GM13976 (cell line): Measurements from ENCODE around the gene CHDH.

Experiments
- DNase-seq: peaks from one replicate; pipeline ENCODE4 v3.0.0; 2012; ENCODE audit warnings: low spot score
- in situ Hi-C: fragments of 300-500 bp; cut with MboI; formaldehyde crosslinking; loops from one replicate; pipeline ENCODE4 v1.12.0; 2022; ENCODE audit warnings: low sequenced_read_pairs, mixed read lengths, inconsistent platforms; ENCODE audit not compliant: unreplicated experiment
- TF ChIP-seq, protein P1 (sequence below): IDR thresholded peaks from 2 replicates; pipeline ENCODE4 v1.5.1; 2012; ENCODE audit warnings: borderline replicate concordance, mild to moderate bottlenecking; ENCODE audit not compliant: insufficient read depth; ENCODE audit errors: extremely low read depth, missing control alignments, control extremely low read depth

CHDH gene

GRCh38 chr3:53792866-53793265 is 53.4 kb downstream of the CHDH start:
- TF ChIP-seq, protein P1, sequence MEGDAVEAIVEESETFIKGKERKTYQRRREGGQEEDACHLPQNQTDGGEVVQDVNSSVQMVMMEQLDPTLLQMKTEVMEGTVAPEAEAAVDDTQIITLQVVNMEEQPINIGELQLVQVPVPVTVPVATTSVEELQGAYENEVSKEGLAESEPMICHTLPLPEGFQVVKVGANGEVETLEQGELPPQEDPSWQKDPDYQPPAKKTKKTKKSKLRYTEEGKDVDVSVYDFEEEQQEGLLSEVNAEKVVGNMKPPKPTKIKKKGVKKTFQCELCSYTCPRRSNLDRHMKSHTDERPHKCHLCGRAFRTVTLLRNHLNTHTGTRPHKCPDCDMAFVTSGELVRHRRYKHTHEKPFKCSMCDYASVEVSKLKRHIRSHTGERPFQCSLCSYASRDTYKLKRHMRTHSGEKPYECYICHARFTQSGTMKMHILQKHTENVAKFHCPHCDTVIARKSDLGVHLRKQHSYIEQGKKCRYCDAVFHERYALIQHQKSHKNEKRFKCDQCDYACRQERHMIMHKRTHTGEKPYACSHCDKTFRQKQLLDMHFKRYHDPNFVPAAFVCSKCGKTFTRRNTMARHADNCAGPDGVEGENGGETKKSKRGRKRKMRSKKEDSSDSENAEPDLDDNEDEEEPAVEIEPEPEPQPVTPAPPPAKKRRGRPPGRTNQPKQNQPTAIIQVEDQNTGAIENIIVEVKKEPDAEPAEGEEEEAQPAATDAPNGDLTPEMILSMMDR = no peak
- no peak for DNase-seq
- in situ Hi-C loops = no loop called here

- in situ Hi-C loops = no loop called here
- TF ChIP-seq, protein P1 = no peak
- DNase-seq = no peak
Observed at GRCh38 chr3:53791317-53791716, 54.9 kb downstream of the CHDH start.

- in situ Hi-C loops = no loop called here
- no peak for DNase-seq
- TF ChIP-seq, protein P1 = no peak
Observed at GRCh38 chr3:53790470-53790869, 55.7 kb downstream of the CHDH start.

DNA sequence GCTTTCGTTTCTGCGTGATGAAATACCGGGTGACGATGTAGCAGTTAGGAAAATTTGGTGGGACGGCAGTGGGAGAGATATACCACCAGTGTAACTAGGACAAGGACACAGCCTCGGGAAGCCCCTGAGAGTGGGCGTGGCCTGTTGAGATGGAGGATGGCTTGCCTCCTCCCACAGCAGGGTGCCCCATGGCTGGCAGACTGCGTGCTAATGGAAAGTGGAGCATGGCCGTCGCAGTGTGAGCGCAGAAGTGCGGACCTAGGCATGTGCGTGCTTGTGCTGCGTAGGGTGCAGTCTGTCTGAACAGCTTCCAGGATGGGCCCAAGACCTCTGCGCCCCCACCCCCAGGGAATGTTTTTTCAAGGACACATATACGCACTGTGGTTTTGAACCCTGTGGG is 56.8 kb downstream of the CHDH start:
- in situ Hi-C loops = no loop called here
- TF ChIP-seq, protein P1 = no peak
- no peak for DNase-seq

GRCh38 chr3:53788038-53788437 is 58.2 kb downstream of the CHDH start:
- TF ChIP-seq, protein P1 = no peak
- in situ Hi-C loops = no loop called here

DNA sequence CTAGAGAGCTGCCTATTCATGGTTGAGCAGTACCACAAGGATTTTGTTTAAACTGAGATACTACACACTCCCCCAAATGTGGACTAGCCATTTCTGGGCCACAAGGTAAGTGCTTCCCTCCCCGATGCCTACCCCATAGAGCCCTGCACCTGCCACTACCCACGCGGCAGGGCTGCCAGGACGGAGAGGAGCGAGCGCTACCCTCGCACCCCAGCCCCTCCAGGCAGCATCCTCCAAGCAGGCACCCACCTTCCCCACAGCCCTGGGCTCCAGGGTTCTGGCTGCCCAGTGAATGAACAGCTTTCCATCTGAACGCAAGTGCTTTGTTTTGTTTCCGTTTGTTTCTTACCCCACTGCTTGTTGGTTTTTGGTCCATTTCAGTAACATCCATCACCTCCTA is 59.2 kb downstream of the CHDH start:
- TF ChIP-seq, protein P1 = no peak
- in situ Hi-C loops = no loop called here
- DNase-seq = no peak

More at GRCh38 chr3:53788038-53788437, 58.2 kb downstream of the CHDH start:
- no peak for DNase-seq

DNA sequence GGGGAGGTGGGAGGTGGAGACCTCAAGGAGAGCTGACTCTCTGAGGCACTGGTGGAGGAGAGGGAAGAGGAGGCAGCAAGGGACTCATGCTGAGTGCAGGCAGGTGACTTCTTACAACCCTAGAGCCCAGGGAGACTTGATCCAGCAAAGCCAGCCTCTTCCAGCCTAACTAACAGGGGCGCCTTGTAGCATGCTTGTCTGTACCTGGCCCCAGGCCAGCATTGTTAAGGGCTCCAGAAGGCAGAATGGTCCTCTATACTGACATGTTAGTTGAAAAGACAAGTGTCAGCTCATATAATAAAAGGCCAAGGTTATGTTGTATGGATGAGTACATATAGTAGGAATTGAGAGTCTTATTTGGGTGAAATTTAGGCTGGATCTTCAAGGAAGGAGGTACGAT is 65.4 kb downstream of the CHDH start:
- TF ChIP-seq, protein P1 = no peak
- no peak for DNase-seq
- in situ Hi-C loops = no loop called here
